Right atrium auricular region (tissue), 2 donors: ENCODE results near the gene ECM2. TPM values are rescaled to one million over a fixed set of nuclear protein-coding genes. Genes with fewer than 3 reads are reported as not detected.

Experiments used
- DNase-seq: peaks from one replicate; pipeline ENCODE4 v3.0.0-alpha.2; 2019; ENCODE audit warnings: low spot score
- H3K27ac ChIP-seq, 2 donors: fragments of 200-600 bp; sonication (generic); 1 replicate in 1 of 2; 2 replicates in 1 of 2; pipeline ENCODE4 v1.5.1; 2016 to 2019
- H3K27me3 ChIP-seq, 2 donors: fragments of 200-600 bp; sonication (generic); one replicate each; pipeline versions ENCODE4 v1.5.1 to v1.6.0; 2017 to 2019
- H3K36me3 ChIP-seq: fragments of 200-600 bp; sonication (generic); one replicate; pipeline ENCODE4 v1.5.1; 2016
- H3K4me1 ChIP-seq, 2 donors: fragments of 200-600 bp; sonication (generic); one replicate each; pipeline versions ENCODE4 v1.5.1 to v1.6.0; 2017 to 2019
- H3K4me3 ChIP-seq, 2 donors: fragments of 200-600 bp; sonication (generic); 1 replicate in 1 of 2; 2 replicates in 1 of 2; pipeline ENCODE4 v1.5.1; 2017 to 2019; ENCODE audit warnings: mild to moderate bottlenecking in 1 of 2, moderate library complexity in 1 of 2
- H3K9me3 ChIP-seq, 2 donors: fragments of 200-600 bp; sonication (generic); one replicate each; pipeline ENCODE4 v1.5.1; 2019
- CTCF ChIP-seq, 2 donors: fragments of 200-600 bp; sonication (generic); IDR thresholded peaks; one replicate each; pipeline ENCODE4 v1.5.1; 2019; ENCODE audit warnings: antibody characterized with exemption in 2 of 2
- total RNA-seq, 2 donors: library from RNA; depleted of rRNA; stranded (reverse); fragments of >200 nt; gene quantifications; one replicate each; pipeline ENCODE4 v1.1.0, GENCODE V29; 2016

ECM2 gene
- total RNA-seq, 2 donors from 2014 or later: 7.3 to 18.5 TPM

- Histone ChIP-seq H3K4me1 (peaks cover 0 to 25% of the 10 kb centered on the region in 2 donors), H3K27ac (no peak overlapping the region), H3K27me3 (no peaks in the 10 kb centered on the region), H3K36me3 (no peaks in the 10 kb centered on the region), H3K9me3 (no peaks in the 10 kb centered on the region), H3K4me3 (no peak overlapping the region)
- DNase-seq: no peak
- no peak for TF ChIP-seq CTCF (IDR thresholded peaks at IDR 0.05)
Observed at GRCh38 chr9:92563116-92564100, 27.6 kb upstream of the ECM2 start.

- H3K27ac ChIP-seq: no peak overlapping the region
- H3K9me3 ChIP-seq: no peaks in the 10 kb centered on the region
- DNase-seq: no peak
- peaks cover 0 to 25% of the 10 kb centered on the region in 2 donors for H3K4me1 ChIP-seq
- no peak overlapping the region for H3K4me3 ChIP-seq
- H3K36me3 ChIP-seq: no peaks in the 10 kb centered on the region
- no peak for TF ChIP-seq CTCF (IDR thresholded peaks at IDR 0.05)
- H3K27me3 ChIP-seq: no peaks in the 10 kb centered on the region
Observed at GRCh38 chr9:92562461-92562967, 26.7 kb upstream of the ECM2 start.

GRCh38 chr9:92561374-92562330, 25.9 kb upstream of the ECM2 start:
- TF ChIP-seq CTCF (IDR thresholded peaks at IDR 0.05): no peak
- Histone ChIP-seq H3K4me3 (no peak overlapping the region), H3K36me3 (no peaks in the 10 kb centered on the region), H3K27ac (no peak overlapping the region), H3K27me3 (no peaks in the 10 kb centered on the region), H3K9me3 (no peaks in the 10 kb centered on the region), H3K4me1 (peaks cover 0 to 25% of the 10 kb centered on the region in 2 donors)
- no peak for DNase-seq

- TF ChIP-seq CTCF (IDR thresholded peaks at IDR 0.05): no peak
- no peaks in the 10 kb centered on the region for H3K9me3 ChIP-seq
- H3K27me3 ChIP-seq: no peaks in the 10 kb centered on the region
- H3K36me3 ChIP-seq: no peaks in the 10 kb centered on the region
- H3K4me1 ChIP-seq: peaks cover 0 to 13% of the 10 kb centered on the region in 2 donors
- H3K4me3 ChIP-seq: no peak overlapping the region
- peak overlapping the region in 1 of 2 donors; percentile 3 for H3K27ac ChIP-seq
- no peak for DNase-seq
Observed at GRCh38 chr9:92558612-92559374, 23.0 kb upstream of the ECM2 start.

GRCh38 chr9:92550765-92551164, 15.0 kb upstream of the ECM2 start:
- no peak for TF ChIP-seq CTCF (IDR thresholded peaks at IDR 0.05)
- no peak overlapping the region for H3K27ac ChIP-seq

More at GRCh38 chr9:92550765-92551164, 15.0 kb upstream of the ECM2 start:
- no peak overlapping the region for H3K4me3 ChIP-seq
- H3K36me3 ChIP-seq: no peaks in the 10 kb centered on the region
- no peaks in the 10 kb centered on the region for H3K9me3 ChIP-seq
- DNase-seq: no peak
- no peaks in the 10 kb centered on the region for H3K4me1 ChIP-seq
- H3K27me3 ChIP-seq: no peaks in the 10 kb centered on the region
